Ovary (tissue), 9 donors: ENCODE results near the gene PHACTR1. TPM values are rescaled to one million over a fixed set of nuclear protein-coding genes. Genes with fewer than 3 reads are reported as not detected.

Experiments
- DNase-seq, 5 donors: peaks; one replicate each; pipeline ENCODE4 v3.0.0-alpha.2; 2019 to 2020
- H3K27ac ChIP-seq, 2 donors: fragments of 200-600 bp; one replicate each; pipeline versions ENCODE4 v1.5.1 to v1.8.0; 2019 to 2022
- H3K27me3 ChIP-seq: fragments of 200-600 bp; one replicate; pipeline ENCODE4 v1.8.0; 2022
- H3K36me3 ChIP-seq: fragments of 200-600 bp; sonication (generic); one replicate; pipeline ENCODE4 v1.5.1; 2019
- H3K4me1 ChIP-seq: one replicate; pipeline ENCODE4 v1.8.1; 2013; ENCODE audit warnings: mild to moderate bottlenecking, moderate library complexity; ENCODE audit not compliant: insufficient read depth
- H3K4me3 ChIP-seq: fragments of 200-600 bp; sonication (generic); one replicate; pipeline ENCODE4 v1.5.1; 2017
- H3K9me3 ChIP-seq, 2 donors: fragments of 200-600 bp in 1 of 2; sonication (generic) in 1 of 2; one replicate each; pipeline versions ENCODE4 v1.5.1 to v1.8.1; 2013 to 2019; ENCODE audit warnings: mild to moderate bottlenecking in 1 of 2, moderate library complexity in 1 of 2
- CTCF ChIP-seq, 3 donors: fragments of 450-650 bp in 2 of 3; fragments of 200-600 bp in 1 of 3; IDR thresholded peaks; one replicate each; pipeline versions ENCODE4 v1.5.1 to v1.8.0; 2016 to 2022; ENCODE audit warnings: antibody characterized with exemption in 3 of 3, mild to moderate bottlenecking in 1 of 3
- EP300 ChIP-seq: sonication (generic); formaldehyde crosslinking; IDR thresholded peaks from one replicate; pipeline ENCODE4 v1.6.1; 2017; ENCODE audit warnings: antibody characterized with exemption
- POLR2A ChIP-seq: fragments of 450-650 bp; IDR thresholded peaks from one replicate; pipeline ENCODE4 v1.6.1; 2017; ENCODE audit warnings: antibody characterized with exemption, mild to moderate bottlenecking, moderate library complexity
- WGBS, 3 donors: extraction: QIAGEN DNeasy Blood & Tissue Kit in 1 of 3; methylation state at CpG; one replicate each; pipeline versions ENCODE4 v1.1.5 to v1.1.7; 2013 to 2017; 5-methylcytosine and 5-hydroxymethylcytosine counted together
- intact Hi-C, 4 donors: fragments of 100-400 bp; cut with DNase I; formaldehyde crosslinking; loops; one replicate each; pipeline versions ENCODE4 v1.11.0 to v1.15.1; 2022 to 2023
- polyA plus RNA-seq, 2 donors: library from polyadenylated mRNA; stranded (reverse); fragments of 200-250 nt in 1 of 2; fragments of 350-450 nt in 1 of 2; fragmentation: Illumina TruSeq in 1 of 2; extraction: RNeasy Lipid Tissue Mini Kit (QIAGEN cat#74804) in 1 of 2; gene quantifications; one replicate each; pipeline ENCODE4 v1.2.3, GENCODE V29; 2013 to 2014
- total RNA-seq, 7 donors: library from RNA; depleted of rRNA in 2 of 7; stranded (reverse); fragments of >200 nt in 2 of 7; fragmentation: NEBNext Ultra II Directional in 3 of 7; extraction: Animal tissue kit (Norgen Biotek cat#: 25700) in 3 of 7; gene quantifications; one replicate each; pipeline versions ENCODE4 v1.1.0 to v1.2.4, GENCODE V29; 2016 to 2023
- donor health status: DM: no; HTN: no; CAD: no; lungs with moderate emphysema.
- donor health status: DM: no; HTN: no; CAD: no.
- donor health status: Bipolar disorder and iron deficiency.
- donor health status: DM: yes; HTN: yes; CAD: no.
- donor health status: DM: no; HTN: no; CAD: no.
- donor health status: DM: yes; HTN: yes; CAD: no.

The PHACTR1 gene
- total and polyA plus RNA-seq, 9 donors, result 0.48 to 10.9 (median 3.7) TPM

- Histone ChIP-seq H3K9me3 (no peaks in the 10 kb centered on the region), H3K4me3 (no peak overlapping the region), H3K27me3 (no peaks in the 10 kb centered on the region), H3K27ac (no peak overlapping the region), H3K4me1 (no peaks in the 10 kb centered on the region), H3K36me3 (no peaks in the 10 kb centered on the region)
- TF ChIP-seq EP300, result no peak
- TF ChIP-seq POLR2A, result no peak
- no peak for TF ChIP-seq CTCF (IDR thresholded peaks at IDR 0.05)
- DNase-seq, result no peak
- WGBS, 3 donors, result 95 to 98% (median 95%) methylated on average over 9 of the region's 9 CpGs
- intact Hi-C loops, result no loop called here
Measured at GRCh38 chr6:13296536-13296997, 580.0 kb downstream of the PHACTR1 start.

- Histone ChIP-seq H3K4me1 (peaks cover 1% of the 10 kb centered on the region), H3K27ac (no peak overlapping the region), H3K4me3 (no peak overlapping the region), H3K9me3 (no peaks in the 10 kb centered on the region), H3K36me3 (no peaks in the 10 kb centered on the region), H3K27me3 (no peaks in the 10 kb centered on the region)
- no peak for DNase-seq
- 82 to 98% (median 95%) methylated on average over 5 of the region's 5 CpGs for WGBS, 3 donors
- intact Hi-C loops, result no loop called here
- TF ChIP-seq POLR2A (no peak), EP300 (no peak), CTCF (IDR thresholded peaks at IDR 0.05) (no peak)
Measured at GRCh38 chr6:13297391-13297790, 580.8 kb downstream of the PHACTR1 start.

- 75 to 86% (median 83%) methylated on average over 3 of the region's 3 CpGs for WGBS, 3 donors
- intact Hi-C loops, result no loop called here
- H3K27ac ChIP-seq, result no peak overlapping the region
- H3K36me3 ChIP-seq, result no peaks in the 10 kb centered on the region
- peaks cover 7% of the 10 kb centered on the region for H3K4me1 ChIP-seq
- no peaks in the 10 kb centered on the region for H3K9me3 ChIP-seq
- H3K27me3 ChIP-seq, result no peaks in the 10 kb centered on the region
- TF ChIP-seq EP300 (no peak), POLR2A (no peak), CTCF (IDR thresholded peaks at IDR 0.05) (no peak)
- DNase-seq, result no peak
- no peak overlapping the region for H3K4me3 ChIP-seq
Measured at GRCh38 chr6:13298446-13298845, 581.9 kb downstream of the PHACTR1 start.

GRCh38 chr6:13299403-13299821 lies 582.8 kb downstream of the PHACTR1 start:
- WGBS, 3 donors, result 95% methylated on average over 11 of the region's 11 CpGs
- no peak for TF ChIP-seq POLR2A
- TF ChIP-seq EP300, result no peak
- no peak for TF ChIP-seq CTCF (IDR thresholded peaks at IDR 0.05)
- H3K36me3 ChIP-seq, result no peaks in the 10 kb centered on the region
- peaks cover 11% of the 10 kb centered on the region for H3K4me1 ChIP-seq
- no peak overlapping the region for H3K27ac ChIP-seq
- no peak for DNase-seq
- H3K9me3 ChIP-seq, result no peaks in the 10 kb centered on the region
- intact Hi-C loops, result no loop called here
- no peaks in the 10 kb centered on the region for H3K27me3 ChIP-seq
- H3K4me3 ChIP-seq, result no peak overlapping the region
